Measurements from ENCODE around the gene RAPGEF2.
"Not testable (repeated sequence)": the region's sequence is repeated elsewhere in the genome, so short reads cannot be mapped to it uniquely, and the experiment has no call there.

Gene RAPGEF2

GRCh38 chr4:159169404-159170302, 66.8 kb downstream of the RAPGEF2 start:
- no peak for DNase-seq

- no peak for DNase-seq
Measured at GRCh38 chr4:159171287-159171686, 68.4 kb downstream of the RAPGEF2 start.

- DNase-seq, result no peak
Measured at GRCh38 chr4:159173886-159174285, 71.0 kb downstream of the RAPGEF2 start.

- no peak for DNase-seq
Measured at GRCh38 chr4:159174645-159175084, 71.8 kb downstream of the RAPGEF2 start.

DNA sequence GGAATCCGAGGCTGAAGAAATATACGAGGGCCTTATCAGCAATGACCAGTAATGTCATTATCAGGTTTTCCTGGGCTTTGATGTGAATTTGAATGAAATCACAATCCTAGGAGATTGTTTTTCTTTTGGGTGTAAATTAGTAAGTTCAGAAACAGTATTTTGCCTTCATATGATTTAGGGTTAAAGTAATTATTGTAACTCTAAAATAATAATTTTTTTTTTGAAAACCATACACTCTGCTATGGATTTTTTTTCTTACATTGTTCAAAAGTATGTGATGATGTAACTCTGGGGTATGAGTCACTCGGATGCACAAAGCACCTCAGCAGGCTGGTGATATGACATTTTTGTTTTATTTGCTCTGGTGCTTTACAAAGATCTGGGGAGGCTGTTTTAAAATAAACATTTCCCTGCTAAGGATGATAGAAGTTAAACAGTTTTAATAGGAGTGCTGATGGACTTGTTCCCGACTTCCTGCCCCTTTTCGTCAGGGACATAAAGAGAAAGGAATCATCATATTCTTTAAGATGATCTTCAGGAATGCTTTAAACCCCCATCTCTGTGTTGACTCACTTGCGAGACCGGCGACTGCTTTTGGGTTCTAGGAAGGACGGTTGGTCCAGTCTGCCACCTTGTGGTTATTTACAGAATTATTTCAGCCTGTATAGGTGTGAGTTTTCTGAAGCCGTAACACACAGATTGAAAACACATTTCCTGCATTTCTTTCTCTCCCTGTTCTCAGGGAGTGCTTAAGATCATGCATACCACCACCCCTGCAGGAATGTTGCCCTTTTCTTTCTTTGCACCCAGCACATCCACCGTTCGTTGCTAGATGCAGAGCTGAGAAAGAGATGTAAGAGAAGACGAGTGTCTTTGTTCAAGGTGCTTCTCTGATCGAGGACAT, 72.5 kb downstream of the RAPGEF2 start:
- peak; percentile 80 for DNase-seq

GRCh38 chr4:159175989-159176375, 73.1 kb downstream of the RAPGEF2 start:
- no peak for DNase-seq

- DNase-seq, result no peak
Measured at GRCh38 chr4:159177265-159178150, 74.6 kb downstream of the RAPGEF2 start.

GRCh38 chr4:159178151-159178546, 75.3 kb downstream of the RAPGEF2 start:
- DNase-seq, result peak; percentile 69

- DNase-seq, result no peak
Measured at GRCh38 chr4:159178979-159179969, 76.4 kb downstream of the RAPGEF2 start.

- not testable (repeated sequence) for DNase-seq
Measured at GRCh38 chr4:159183885-159184605, 81.2 kb downstream of the RAPGEF2 start.

- DNase-seq, result no peak
Measured at GRCh38 chr4:159185591-159186023, 82.7 kb downstream of the RAPGEF2 start.

- DNase-seq, result no peak
Measured at GRCh38 chr4:159188646-159189045, 85.8 kb downstream of the RAPGEF2 start.

GRCh38 chr4:159190651-159191050, 87.8 kb downstream of the RAPGEF2 start:
- DNase-seq, result no peak

DNA sequence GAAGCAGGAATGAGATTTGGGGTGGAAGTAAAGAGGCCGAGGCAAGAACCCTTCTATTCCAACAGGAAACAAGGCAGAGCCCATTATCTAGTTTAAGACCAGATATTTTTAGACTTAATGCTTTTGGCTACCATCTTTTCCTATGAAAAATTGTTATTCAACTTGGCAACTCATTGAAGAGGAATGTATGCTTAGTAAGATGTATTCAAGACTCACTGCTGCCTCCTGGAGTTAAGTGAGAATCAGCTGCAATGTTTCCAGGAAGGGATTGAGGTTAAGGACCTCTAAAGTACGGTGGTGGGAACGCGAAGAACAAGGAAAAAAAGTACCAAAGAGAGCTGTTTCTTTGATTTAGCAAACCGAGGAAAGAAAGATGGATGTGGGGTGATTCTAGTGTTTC, 89.1 kb downstream of the RAPGEF2 start:
- DNase-seq, result no peak

DNA sequence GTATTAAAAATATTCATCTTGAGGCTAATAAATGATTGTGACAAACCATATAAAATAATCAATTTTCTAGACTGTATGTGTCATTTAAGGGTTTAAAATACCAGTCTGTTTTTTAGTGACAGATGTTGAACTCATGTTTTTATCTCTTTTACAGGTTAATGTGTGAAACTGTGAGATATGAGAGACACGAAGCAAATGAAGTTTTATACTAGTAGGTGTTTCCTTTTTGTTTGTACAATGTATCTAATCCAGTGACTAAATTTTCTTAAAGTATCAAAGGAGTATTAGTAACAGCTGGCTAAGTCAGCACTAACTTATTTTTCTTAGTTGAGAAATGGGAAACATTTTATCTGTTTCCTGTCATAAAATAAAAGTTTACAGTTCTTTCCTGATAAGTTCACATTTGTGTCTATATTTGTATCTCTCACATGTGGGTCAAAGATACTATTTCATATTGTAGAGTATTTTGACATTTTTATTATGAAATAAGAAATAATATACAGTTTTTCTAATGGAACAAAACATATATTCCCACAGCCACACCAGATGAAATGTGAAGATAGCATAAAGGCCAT, 90.3 kb downstream of the RAPGEF2 start:
- no peak for DNase-seq

GRCh38 chr4:159195361-159195769, 92.5 kb downstream of the RAPGEF2 start:
- DNase-seq, result no peak

- DNase-seq, result no peak
Measured at GRCh38 chr4:159197260-159197884, 94.5 kb downstream of the RAPGEF2 start.

DNA sequence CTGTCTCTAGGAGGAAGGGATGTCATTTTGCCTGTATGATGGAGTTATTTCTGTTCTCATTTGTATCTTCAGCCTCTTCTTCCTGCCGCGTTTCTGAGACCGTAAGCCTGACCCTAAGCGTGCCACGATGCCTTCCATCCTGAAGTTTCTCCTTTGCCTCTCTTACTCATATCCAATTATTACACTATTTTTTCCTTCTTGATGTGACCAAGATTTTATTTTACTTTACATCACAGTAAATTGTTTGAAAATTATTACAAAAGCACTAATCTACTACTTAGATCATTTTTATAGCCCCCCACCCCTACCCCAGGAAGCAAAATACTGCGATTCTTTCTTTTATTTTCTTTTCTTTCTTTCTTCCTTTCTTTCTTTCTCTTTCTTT, 95.0 kb downstream of the RAPGEF2 start:
- DNase-seq, result no peak

DNA sequence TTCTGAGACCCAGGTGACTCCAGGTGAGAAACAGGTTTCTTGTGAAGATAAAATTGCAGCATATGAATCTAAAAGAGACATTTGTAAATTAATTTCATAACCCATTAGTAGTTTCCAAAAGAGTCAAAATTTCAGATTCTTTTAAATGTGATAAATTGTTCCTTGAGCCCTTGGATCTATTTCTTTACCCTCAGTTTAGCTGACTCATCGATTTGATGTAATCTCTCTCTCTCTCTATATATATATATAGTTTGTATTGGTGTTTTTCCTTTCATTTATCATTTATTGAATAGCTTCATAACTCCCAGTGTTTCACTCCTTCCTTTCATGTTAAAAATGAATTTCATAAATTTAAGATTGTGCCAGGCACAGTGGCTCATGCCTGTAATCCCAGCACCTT, 96.9 kb downstream of the RAPGEF2 start:
- DNase-seq, result no peak

- peak; percentile 12 for DNase-seq
Measured at GRCh38 chr4:159201168-159201567, 98.3 kb downstream of the RAPGEF2 start.

All from NCI-H1694 treated with DMSO at 0.1 percent for 48 hours (cell line).